ENCODE data around the gene B3GALT2. TPM values are rescaled to one million over a fixed set of nuclear protein-coding genes. Genes with fewer than 3 reads are reported as not detected.
A peak's percentile ranks its signal among the peaks of the same experiment; 100 is the strongest.

The B3GALT2 gene
- total RNA-seq, 3 donors from 2014 or later, result 0.13 to 0.68 (median 0.50) TPM

- H3K36me3 Mint-ChIP-seq (ENCODE audit: insufficient read depth), result peaks cover 28% of the 10 kb centered on the region
- ATAC-seq, result no peak
- H3K27me3 Mint-ChIP-seq (ENCODE audit: low read depth), result no peaks in the 10 kb centered on the region
- no peak for DNase-seq
- H3K4me1 Mint-ChIP-seq (ENCODE audit: low read depth), result peaks cover 15% of the 10 kb centered on the region
- no peak overlapping the region for H3K4me3 Mint-ChIP-seq
- no peaks in the 10 kb centered on the region for H3K9me3 Mint-ChIP-seq
These were observed 41.4 kb downstream of the B3GALT2 start for GRCh38 chr1:193144999-193145398.

DNA sequence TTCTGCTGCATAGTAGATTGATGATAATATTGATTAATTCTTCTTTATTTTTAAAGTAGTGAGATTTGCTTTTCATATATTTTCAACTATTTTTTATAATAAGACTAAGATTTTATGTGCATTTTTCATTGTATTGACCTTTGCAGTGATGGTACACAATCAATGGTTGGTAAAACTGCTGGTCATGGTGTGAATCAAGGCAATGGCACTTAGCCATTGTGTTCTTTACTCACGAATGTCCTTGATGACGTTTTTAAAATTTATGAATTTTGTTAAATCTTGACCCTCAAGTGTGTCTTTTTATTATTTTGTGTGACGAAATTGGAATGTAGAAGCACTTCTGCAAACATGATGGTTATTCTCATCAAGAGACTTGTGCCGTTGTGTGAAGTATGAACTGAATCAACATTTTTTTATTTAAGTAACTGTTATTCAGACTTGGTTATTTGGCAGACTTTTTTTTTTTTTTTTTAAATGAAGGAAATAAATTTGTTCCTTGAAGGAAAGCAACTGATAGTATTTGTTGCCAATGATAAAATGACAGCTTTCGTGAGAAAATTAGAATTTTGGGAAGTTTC lies 42.0 kb downstream of the B3GALT2 start:
- H3K36me3 Mint-ChIP-seq (ENCODE audit: insufficient read depth), result peaks cover 33% of the 10 kb centered on the region
- no peaks in the 10 kb centered on the region for H3K27me3 Mint-ChIP-seq (ENCODE audit: low read depth)

DNA sequence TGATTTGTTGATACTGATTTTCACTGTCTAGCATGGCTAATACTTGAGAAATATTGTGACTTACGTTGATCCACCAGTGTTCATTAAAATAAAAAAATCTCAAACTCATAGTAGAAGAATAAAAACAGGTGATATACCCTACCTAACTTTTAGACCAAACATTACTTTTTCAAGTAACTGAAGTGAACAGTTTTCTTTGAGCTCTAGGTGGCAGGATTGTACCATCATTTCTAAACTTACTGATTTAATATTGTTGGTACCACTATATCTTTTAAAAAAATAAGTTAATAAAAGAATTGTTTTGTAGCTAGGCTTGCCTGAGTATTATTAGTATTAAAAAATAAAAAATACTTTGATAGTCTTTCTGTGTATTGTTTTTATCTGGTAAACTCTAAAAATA lies 43.1 kb downstream of the B3GALT2 start:
- DNase-seq, result no peak
- Mint-ChIP-seq H3K9me3 (no peaks in the 10 kb centered on the region), H3K36me3 (ENCODE audit: insufficient read depth) (peaks cover 36% of the 10 kb centered on the region), H3K4me1 (ENCODE audit: low read depth) (peaks cover 22% of the 10 kb centered on the region), H3K27me3 (ENCODE audit: low read depth) (no peaks in the 10 kb centered on the region), H3K4me3 (no peak overlapping the region)
- no peak for ATAC-seq

More for the DNA sequence above, 42.0 kb downstream of the B3GALT2 start:
- H3K4me3 Mint-ChIP-seq, result no peak overlapping the region
- no peaks in the 10 kb centered on the region for H3K9me3 Mint-ChIP-seq
- ATAC-seq, result no peak
- peaks cover 19% of the 10 kb centered on the region for H3K4me1 Mint-ChIP-seq (ENCODE audit: low read depth)
- DNase-seq, result no peak

- H3K4me1 Mint-ChIP-seq (ENCODE audit: low read depth), result peaks cover 22% of the 10 kb centered on the region
- H3K27me3 Mint-ChIP-seq (ENCODE audit: low read depth), result no peaks in the 10 kb centered on the region
- H3K4me3 Mint-ChIP-seq, result no peak overlapping the region
- H3K36me3 Mint-ChIP-seq (ENCODE audit: insufficient read depth), result peaks cover 42% of the 10 kb centered on the region
- ATAC-seq (no peak), DNase-seq (no peak)
- H3K9me3 Mint-ChIP-seq, result no peaks in the 10 kb centered on the region
These were observed 44.0 kb downstream of the B3GALT2 start for GRCh38 chr1:193142409-193142808.

GRCh38 chr1:193141804-193142203 lies 44.6 kb downstream of the B3GALT2 start:
- DNase-seq (no peak), ATAC-seq (peak in 1 of 2 donors; percentile 34)
- Mint-ChIP-seq H3K4me3 (no peak overlapping the region), H3K4me1 (ENCODE audit: low read depth) (peaks cover 22% of the 10 kb centered on the region), H3K9me3 (no peaks in the 10 kb centered on the region), H3K27me3 (ENCODE audit: low read depth) (no peaks in the 10 kb centered on the region), H3K36me3 (ENCODE audit: insufficient read depth) (peaks cover 48% of the 10 kb centered on the region)

DNA sequence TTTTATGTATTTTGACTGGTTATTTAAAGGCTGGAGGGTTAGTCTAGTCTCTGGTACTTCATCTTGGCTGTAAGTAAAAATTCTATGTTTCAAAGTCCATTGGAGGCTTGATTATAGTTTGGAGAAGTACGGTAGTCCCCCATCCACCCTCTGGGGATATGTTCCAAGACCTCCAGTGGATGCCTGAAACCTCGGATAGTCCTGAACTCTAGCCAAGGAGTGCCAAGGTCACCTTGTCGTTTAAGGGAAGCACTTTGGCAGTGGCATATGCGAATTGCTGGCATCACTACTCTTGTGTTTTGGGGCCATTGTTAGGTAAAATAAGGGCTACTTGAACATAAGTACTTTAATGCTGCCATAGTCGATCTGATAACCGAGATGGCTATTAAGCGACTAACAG lies 46.2 kb downstream of the B3GALT2 start:
- ATAC-seq (no peak), DNase-seq (no peak)
- Mint-ChIP-seq H3K4me1 (ENCODE audit: low read depth) (peaks cover 22% of the 10 kb centered on the region), H3K36me3 (ENCODE audit: insufficient read depth) (peaks cover 49% of the 10 kb centered on the region), H3K9me3 (no peaks in the 10 kb centered on the region), H3K4me3 (no peak overlapping the region), H3K27me3 (ENCODE audit: low read depth) (no peaks in the 10 kb centered on the region)

DNA sequence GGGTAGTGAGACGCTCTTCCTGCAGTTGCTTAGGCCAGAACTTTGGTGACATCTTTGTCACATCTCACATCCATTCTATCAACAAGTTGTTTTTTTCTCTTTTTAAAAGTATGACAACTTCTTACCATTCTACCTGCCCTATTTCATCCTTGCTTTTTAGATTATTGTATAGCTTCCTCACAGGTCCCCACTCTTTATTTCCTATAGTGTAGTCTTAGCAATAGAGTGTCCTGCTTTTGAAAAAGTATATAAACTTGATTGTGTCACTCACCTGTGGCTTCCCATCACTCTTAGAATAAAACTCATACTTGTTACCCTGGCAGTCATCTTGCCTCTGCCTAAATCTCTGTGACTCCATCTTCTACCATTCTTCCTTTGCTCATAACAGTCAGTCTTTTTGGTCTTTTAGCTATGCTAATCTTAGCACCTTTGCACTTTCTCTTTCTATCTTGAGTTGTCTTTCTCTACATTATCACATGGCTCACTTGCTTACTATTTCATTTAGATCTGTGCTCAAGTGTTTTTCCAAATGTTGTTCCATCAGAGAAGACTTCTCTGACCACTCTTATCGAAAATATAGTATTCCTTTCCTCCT lies 55.0 kb downstream of the B3GALT2 start:
- DNase-seq, result no peak
- Mint-ChIP-seq H3K9me3 (no peaks in the 10 kb centered on the region), H3K4me1 (ENCODE audit: low read depth) (peaks cover 34% of the 10 kb centered on the region), H3K27me3 (ENCODE audit: low read depth) (no peaks in the 10 kb centered on the region), H3K36me3 (ENCODE audit: insufficient read depth) (peaks cover 31% of the 10 kb centered on the region), H3K4me3 (no peak overlapping the region)
- peak; percentile 70 to 72 for ATAC-seq

Other genes starting within 250 kb of the B3GALT2 start
- 100 to 1,000 TPM in 1 of 3 donors, 10 to 100 TPM in 2; 87.3 to 108 (median 87.8) TPM for gene UCHL5, start 127.3 kb downstream of the B3GALT2 start, total RNA-seq
- 10 to 100 TPM; 60.8 to 75.0 (median 61.1) TPM for gene RO60, start 127.0 kb downstream of the B3GALT2 start, total RNA-seq
- gene GLRX2, start 81.2 kb downstream of the B3GALT2 start, total RNA-seq, result 10 to 100 TPM; 21.4 to 29.3 (median 29.3) TPM
- gene CDC73, start 64.6 kb downstream of the B3GALT2 start, total RNA-seq, result 10 to 100 TPM; 50.5 to 61.4 (median 58.0) TPM